Measurements from ENCODE around the gene NPY.

The NPY gene

GRCh38 chr7:24284699-24285506, 913 bp downstream of the NPY start:
- no peaks in the 10 kb centered on the region for H3K36me3 ChIP-seq (ENCODE audit: control insufficient read depth, low read depth, low read length)
- no peaks in the 10 kb centered on the region for H3K9me3 ChIP-seq (ENCODE audit: control insufficient read depth, low read depth, low read length)
- H3K4me3 ChIP-seq (ENCODE audit: low read length), result no peak overlapping the region
- peaks cover 10% of the 10 kb centered on the region for H3K4me1 ChIP-seq (ENCODE audit: control insufficient read depth, low read depth, low read length)
- no peaks in the 10 kb centered on the region for H3K27me3 ChIP-seq (ENCODE audit: control insufficient read depth, insufficient read depth, low read length)
- no peak overlapping the region for H3K27ac ChIP-seq (ENCODE audit: low read length)
- no peak overlapping the region for H3K9ac ChIP-seq (ENCODE audit: low read length)

GRCh38 chr7:24290004-24290641, 6.1 kb downstream of the NPY start:
- Histone ChIP-seq H3K27me3 (ENCODE audit: control insufficient read depth, insufficient read depth, low read length) (no peaks in the 10 kb centered on the region), H3K36me3 (ENCODE audit: control insufficient read depth, low read depth, low read length) (no peaks in the 10 kb centered on the region), H3K27ac (ENCODE audit: low read length) (no peak overlapping the region), H3K4me3 (ENCODE audit: low read length) (no peak overlapping the region), H3K4me1 (ENCODE audit: control insufficient read depth, low read depth, low read length) (peaks cover 19% of the 10 kb centered on the region), H3K9ac (ENCODE audit: low read length) (no peak overlapping the region), H3K9me3 (ENCODE audit: control insufficient read depth, low read depth, low read length) (no peaks in the 10 kb centered on the region)

- H3K27ac ChIP-seq (ENCODE audit: low read length), result no peak overlapping the region
- no peak overlapping the region for H3K9ac ChIP-seq (ENCODE audit: low read length)
- H3K27me3 ChIP-seq (ENCODE audit: control insufficient read depth, insufficient read depth, low read length), result no peaks in the 10 kb centered on the region
- H3K9me3 ChIP-seq (ENCODE audit: control insufficient read depth, low read depth, low read length), result no peaks in the 10 kb centered on the region
- no peaks in the 10 kb centered on the region for H3K36me3 ChIP-seq (ENCODE audit: control insufficient read depth, low read depth, low read length)
- H3K4me3 ChIP-seq (ENCODE audit: low read length), result no peak overlapping the region
- H3K4me1 ChIP-seq (ENCODE audit: control insufficient read depth, low read depth, low read length), result peaks cover 19% of the 10 kb centered on the region
These were observed 7.3 kb downstream of the NPY start for GRCh38 chr7:24291271-24291670.

GRCh38 chr7:24297362-24297761, 13.4 kb downstream of the NPY start:
- no peaks in the 10 kb centered on the region for H3K4me1 ChIP-seq (ENCODE audit: control insufficient read depth, low read depth, low read length)
- H3K27me3 ChIP-seq (ENCODE audit: control insufficient read depth, insufficient read depth, low read length), result no peaks in the 10 kb centered on the region
- H3K27ac ChIP-seq (ENCODE audit: low read length), result no peak overlapping the region
- H3K36me3 ChIP-seq (ENCODE audit: control insufficient read depth, low read depth, low read length), result no peaks in the 10 kb centered on the region
- no peak overlapping the region for H3K4me3 ChIP-seq (ENCODE audit: low read length)
- no peaks in the 10 kb centered on the region for H3K9me3 ChIP-seq (ENCODE audit: control insufficient read depth, low read depth, low read length)
- H3K9ac ChIP-seq (ENCODE audit: low read length), result no peak overlapping the region

GRCh38 chr7:24298696-24299095, 14.7 kb downstream of the NPY start:
- no peak overlapping the region for H3K9ac ChIP-seq (ENCODE audit: low read length)
- no peaks in the 10 kb centered on the region for H3K9me3 ChIP-seq (ENCODE audit: control insufficient read depth, low read depth, low read length)
- no peaks in the 10 kb centered on the region for H3K27me3 ChIP-seq (ENCODE audit: control insufficient read depth, insufficient read depth, low read length)
- H3K4me1 ChIP-seq (ENCODE audit: control insufficient read depth, low read depth, low read length), result no peaks in the 10 kb centered on the region
- H3K27ac ChIP-seq (ENCODE audit: low read length), result no peak overlapping the region
- no peaks in the 10 kb centered on the region for H3K36me3 ChIP-seq (ENCODE audit: control insufficient read depth, low read depth, low read length)
- no peak overlapping the region for H3K4me3 ChIP-seq (ENCODE audit: low read length)

GRCh38 chr7:24299192-24299591, 15.2 kb downstream of the NPY start:
- no peaks in the 10 kb centered on the region for H3K4me1 ChIP-seq (ENCODE audit: control insufficient read depth, low read depth, low read length)
- H3K27me3 ChIP-seq (ENCODE audit: control insufficient read depth, insufficient read depth, low read length), result no peaks in the 10 kb centered on the region
- no peak overlapping the region for H3K4me3 ChIP-seq (ENCODE audit: low read length)
- no peak overlapping the region for H3K27ac ChIP-seq (ENCODE audit: low read length)
- no peaks in the 10 kb centered on the region for H3K36me3 ChIP-seq (ENCODE audit: control insufficient read depth, low read depth, low read length)
- H3K9me3 ChIP-seq (ENCODE audit: control insufficient read depth, low read depth, low read length), result no peaks in the 10 kb centered on the region
- H3K9ac ChIP-seq (ENCODE audit: low read length), result no peak overlapping the region

- no peaks in the 10 kb centered on the region for H3K9me3 ChIP-seq (ENCODE audit: control insufficient read depth, low read depth, low read length)
- no peak overlapping the region for H3K9ac ChIP-seq (ENCODE audit: low read length)
- no peaks in the 10 kb centered on the region for H3K36me3 ChIP-seq (ENCODE audit: control insufficient read depth, low read depth, low read length)
- H3K4me1 ChIP-seq (ENCODE audit: control insufficient read depth, low read depth, low read length), result no peaks in the 10 kb centered on the region
- H3K4me3 ChIP-seq (ENCODE audit: low read length), result no peak overlapping the region
- no peak overlapping the region for H3K27ac ChIP-seq (ENCODE audit: low read length)
- H3K27me3 ChIP-seq (ENCODE audit: control insufficient read depth, insufficient read depth, low read length), result no peaks in the 10 kb centered on the region
These were observed 17.7 kb downstream of the NPY start for GRCh38 chr7:24301703-24302102.

GRCh38 chr7:24304494-24305095, 20.6 kb downstream of the NPY start:
- H3K4me3 ChIP-seq (ENCODE audit: low read length), result no peak overlapping the region
- no peak overlapping the region for H3K27ac ChIP-seq (ENCODE audit: low read length)
- no peaks in the 10 kb centered on the region for H3K27me3 ChIP-seq (ENCODE audit: control insufficient read depth, insufficient read depth, low read length)
- no peaks in the 10 kb centered on the region for H3K9me3 ChIP-seq (ENCODE audit: control insufficient read depth, low read depth, low read length)
- H3K4me1 ChIP-seq (ENCODE audit: control insufficient read depth, low read depth, low read length), result no peaks in the 10 kb centered on the region
- no peak overlapping the region for H3K9ac ChIP-seq (ENCODE audit: low read length)
- H3K36me3 ChIP-seq (ENCODE audit: control insufficient read depth, low read depth, low read length), result no peaks in the 10 kb centered on the region

- Histone ChIP-seq H3K9ac (ENCODE audit: low read length) (no peak overlapping the region), H3K9me3 (ENCODE audit: control insufficient read depth, low read depth, low read length) (no peaks in the 10 kb centered on the region), H3K27ac (ENCODE audit: low read length) (no peak overlapping the region), H3K27me3 (ENCODE audit: control insufficient read depth, insufficient read depth, low read length) (no peaks in the 10 kb centered on the region), H3K4me1 (ENCODE audit: control insufficient read depth, low read depth, low read length) (no peaks in the 10 kb centered on the region), H3K4me3 (ENCODE audit: low read length) (no peak overlapping the region), H3K36me3 (ENCODE audit: control insufficient read depth, low read depth, low read length) (no peaks in the 10 kb centered on the region)
These were observed 23.3 kb downstream of the NPY start for GRCh38 chr7:24307326-24307725.

GRCh38 chr7:24312588-24312987, 28.6 kb downstream of the NPY start:
- H3K27me3 ChIP-seq (ENCODE audit: control insufficient read depth, insufficient read depth, low read length), result no peaks in the 10 kb centered on the region
- H3K4me1 ChIP-seq (ENCODE audit: control insufficient read depth, low read depth, low read length), result peaks cover 12% of the 10 kb centered on the region
- H3K36me3 ChIP-seq (ENCODE audit: control insufficient read depth, low read depth, low read length), result no peaks in the 10 kb centered on the region
- no peak overlapping the region for H3K9ac ChIP-seq (ENCODE audit: low read length)
- no peaks in the 10 kb centered on the region for H3K9me3 ChIP-seq (ENCODE audit: control insufficient read depth, low read depth, low read length)
- no peak overlapping the region for H3K27ac ChIP-seq (ENCODE audit: low read length)
- H3K4me3 ChIP-seq (ENCODE audit: low read length), result no peak overlapping the region

GRCh38 chr7:24313777-24314176, 29.8 kb downstream of the NPY start:
- no peaks in the 10 kb centered on the region for H3K36me3 ChIP-seq (ENCODE audit: control insufficient read depth, low read depth, low read length)
- no peak overlapping the region for H3K9ac ChIP-seq (ENCODE audit: low read length)
- no peaks in the 10 kb centered on the region for H3K27me3 ChIP-seq (ENCODE audit: control insufficient read depth, insufficient read depth, low read length)
- H3K9me3 ChIP-seq (ENCODE audit: control insufficient read depth, low read depth, low read length), result no peaks in the 10 kb centered on the region
- no peak overlapping the region for H3K27ac ChIP-seq (ENCODE audit: low read length)
- H3K4me1 ChIP-seq (ENCODE audit: control insufficient read depth, low read depth, low read length), result peaks cover 13% of the 10 kb centered on the region
- H3K4me3 ChIP-seq (ENCODE audit: low read length), result no peak overlapping the region
